NAMALWA (cell line): Measurements from ENCODE around the gene CFC1B.
"Not testable (repeated sequence)": the region's sequence is repeated elsewhere in the genome, so short reads cannot be mapped to it uniquely, and the experiment has no call there.

Experiments used
- DNase-seq: peaks from one replicate; pipeline ENCODE4 v3.0.0-alpha.2; 2015; ENCODE audit warnings: low spot score

Gene CFC1B

DNA sequence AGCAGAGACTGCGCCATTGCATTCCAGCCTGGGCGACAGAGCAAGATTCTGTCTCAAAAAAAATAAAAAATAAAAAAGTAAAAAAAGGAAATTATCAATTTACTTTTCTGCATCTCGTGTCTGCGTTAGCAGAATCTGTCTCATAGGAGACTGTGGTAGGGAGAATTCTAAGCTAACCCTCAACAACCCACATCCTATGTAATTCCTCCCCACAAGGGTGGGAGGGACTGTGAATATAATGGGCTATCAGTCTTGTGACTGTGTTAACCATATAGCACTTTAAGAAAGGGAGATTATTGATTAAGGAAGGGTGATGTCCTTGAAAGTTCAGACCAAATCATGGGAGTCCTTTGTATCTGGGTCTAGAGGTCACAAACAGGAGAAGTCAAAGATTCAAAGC is 45.1 kb downstream of the CFC1B start:
- DNase-seq = not testable (repeated sequence)

DNA sequence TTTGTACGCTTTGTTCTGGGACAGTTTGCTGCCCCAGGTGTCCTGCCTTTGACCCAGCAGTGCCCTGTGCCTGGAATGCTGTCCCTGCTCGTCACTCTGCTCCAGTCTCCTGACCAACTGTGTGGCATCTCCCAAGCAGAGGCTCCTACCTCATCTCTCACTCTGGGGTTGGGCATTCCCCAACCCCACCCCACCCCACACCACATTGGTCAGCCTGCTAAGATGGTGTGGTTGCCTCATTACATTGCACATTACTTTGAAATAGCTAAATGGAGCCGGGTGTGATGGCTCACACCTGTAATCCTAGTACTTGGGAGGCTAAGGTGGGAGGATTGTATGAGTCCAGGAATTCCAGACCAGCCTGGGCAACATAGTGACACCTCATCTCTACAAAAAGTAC is 50.9 kb downstream of the CFC1B start:
- not testable (repeated sequence) for DNase-seq

DNA sequence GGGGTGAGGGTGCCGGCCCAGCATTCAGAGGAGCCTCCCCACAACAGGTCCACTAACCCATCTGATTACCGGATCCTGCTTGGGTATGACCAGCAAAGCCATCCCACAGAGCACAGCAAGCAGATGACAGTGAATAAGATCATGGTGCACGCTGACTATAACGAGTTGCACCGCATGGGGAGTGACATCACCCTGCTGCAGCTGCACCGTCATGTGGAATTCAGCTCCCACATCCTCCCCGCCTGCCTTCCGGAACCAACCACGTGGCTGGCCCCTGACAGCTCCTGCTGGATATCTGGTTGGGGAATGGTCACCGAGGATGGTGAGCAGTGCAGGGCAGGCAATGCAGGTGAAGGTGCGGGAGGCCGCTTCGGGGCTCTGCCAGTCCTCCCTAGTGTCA is 53.2 kb downstream of the CFC1B start:
- not testable (repeated sequence) for DNase-seq

GRCh38 chr2:130576209-130576784 is 55.3 kb downstream of the CFC1B start:
- not testable (repeated sequence) for DNase-seq

- DNase-seq = not testable (repeated sequence)
Observed at GRCh38 chr2:130577559-130577958, 56.5 kb downstream of the CFC1B start.
